Smooth muscle cell (in vitro differentiated cells): ENCODE results near the gene AMDHD2. TPM values are rescaled to one million over a fixed set of nuclear protein-coding genes. Genes with fewer than 3 reads are reported as not detected.

Source experiments
- DNase-seq: peaks from one replicate; lab custom pipeline; 2025; ENCODE audit not compliant: unreplicated experiment; lab: John Stamatoyannopoulos, UW
- H2AFZ ChIP-seq: fragments of 200-600 bp; sonication (generic); 2 replicates; pipeline ENCODE4 v1.6.0; 2016; ENCODE audit warnings: antibody characterized with exemption, low read depth, mild to moderate bottlenecking
- H3F3A ChIP-seq: fragments of 200-600 bp; sonication (generic); 2 replicates; pipeline ENCODE4 v1.6.0; 2017; ENCODE audit warnings: antibody characterized with exemption, low read depth
- H3K27ac ChIP-seq: fragments of 200-600 bp; sonication (generic); 2 replicates; pipeline ENCODE4 v1.5.1; 2016; ENCODE audit warnings: low read depth, mild to moderate bottlenecking
- H3K27me3 ChIP-seq: fragments of 200-600 bp; sonication (generic); 2 replicates; pipeline ENCODE4 v1.6.1; 2016; ENCODE audit warnings: low read depth, mild to moderate bottlenecking
- H3K36me3 ChIP-seq: fragments of 200-600 bp; sonication (generic); 2 replicates; pipeline ENCODE4 v1.5.1; 2016; ENCODE audit warnings: low read depth
- H3K4me1 ChIP-seq: fragments of 200-600 bp; sonication (generic); 2 replicates; pipeline ENCODE4 v1.5.1; 2016; ENCODE audit warnings: low read depth
- H3K4me2 ChIP-seq: fragments of 200-600 bp; sonication (generic); 2 replicates; pipeline ENCODE4 v1.6.0; 2016; ENCODE audit warnings: mild to moderate bottlenecking
- H3K4me3 ChIP-seq: fragments of 200-600 bp; sonication (generic); 2 replicates; pipeline ENCODE4 v1.5.1; 2016; ENCODE audit warnings: mild to moderate bottlenecking
- H3K79me2 ChIP-seq: fragments of 200-600 bp; sonication (generic); 2 replicates; pipeline ENCODE4 v1.6.0; 2016; ENCODE audit warnings: low read depth, mild to moderate bottlenecking
- H3K9ac ChIP-seq: fragments of 200-600 bp; sonication (generic); 2 replicates; pipeline ENCODE4 v1.6.0; 2016; ENCODE audit warnings: low read depth
- H3K9me3 ChIP-seq: fragments of 200-600 bp; sonication (generic); replicated peaks from 2 replicates; pipeline ENCODE4 v1.5.1; 2016; ENCODE audit warnings: low read depth
- H4K20me1 ChIP-seq: fragments of 200-600 bp; sonication (generic); 2 replicates; pipeline ENCODE4 v1.6.0; 2016; ENCODE audit warnings: low read depth
- WGBS: methylation state at CpG from one replicate; pipeline ENCODE4 v1.1.7; 2016; ENCODE audit warnings: low lambda C conversion rate; 5-methylcytosine and 5-hydroxymethylcytosine counted together
- polyA plus RNA-seq: library from polyadenylated mRNA; unstranded; fragments of >200 nt; fragmentation: Nextera tagmentation; extraction: Ambion mirVana; gene quantifications from 2 replicates; pipeline ENCODE4 v1.2.1, GENCODE V29; 2016
- total RNA-seq: library from RNA; depleted of rRNA; stranded (reverse); fragments of >200 nt; gene quantifications from 2 replicates; pipeline ENCODE4 v1.2.3, GENCODE V29; 2014
- TF ChIP-seq, protein P1 (sequence below): fragments of 200-600 bp; sonication (generic); IDR thresholded peaks from 2 replicates; pipeline ENCODE4 v1.5.1; 2017; ENCODE audit warnings: borderline replicate concordance, mild to moderate bottlenecking, antibody characterized with exemption; ENCODE audit not compliant: insufficient read depth, poor library complexity, severe bottlenecking

AMDHD2 gene
- total and polyA plus RNA-seq, 2 experiments from 2014 or later, result 12.0 to 14.2 TPM

GRCh38 chr16:2493605-2494004 is 26.6 kb upstream of the AMDHD2 start:
- 92% methylated on average over 6 of the region's 6 CpGs for WGBS
- no peak for DNase-seq
- Histone ChIP-seq H3K27ac (no peak overlapping the region), H4K20me1 (peaks cover 13% of the 10 kb centered on the region), H3F3A (no peaks in the 10 kb centered on the region), H3K79me2 (no peaks in the 10 kb centered on the region), H3K4me3 (no peak overlapping the region), H3K4me2 (no peak overlapping the region), H3K27me3 (no peaks in the 10 kb centered on the region), H2AFZ (no peak overlapping the region), H3K4me1 (no peaks in the 10 kb centered on the region), H3K9ac (no peak overlapping the region), H3K9me3 (no peaks in the 10 kb centered on the region), H3K36me3 (no peaks in the 10 kb centered on the region)
- TF ChIP-seq, protein P1, sequence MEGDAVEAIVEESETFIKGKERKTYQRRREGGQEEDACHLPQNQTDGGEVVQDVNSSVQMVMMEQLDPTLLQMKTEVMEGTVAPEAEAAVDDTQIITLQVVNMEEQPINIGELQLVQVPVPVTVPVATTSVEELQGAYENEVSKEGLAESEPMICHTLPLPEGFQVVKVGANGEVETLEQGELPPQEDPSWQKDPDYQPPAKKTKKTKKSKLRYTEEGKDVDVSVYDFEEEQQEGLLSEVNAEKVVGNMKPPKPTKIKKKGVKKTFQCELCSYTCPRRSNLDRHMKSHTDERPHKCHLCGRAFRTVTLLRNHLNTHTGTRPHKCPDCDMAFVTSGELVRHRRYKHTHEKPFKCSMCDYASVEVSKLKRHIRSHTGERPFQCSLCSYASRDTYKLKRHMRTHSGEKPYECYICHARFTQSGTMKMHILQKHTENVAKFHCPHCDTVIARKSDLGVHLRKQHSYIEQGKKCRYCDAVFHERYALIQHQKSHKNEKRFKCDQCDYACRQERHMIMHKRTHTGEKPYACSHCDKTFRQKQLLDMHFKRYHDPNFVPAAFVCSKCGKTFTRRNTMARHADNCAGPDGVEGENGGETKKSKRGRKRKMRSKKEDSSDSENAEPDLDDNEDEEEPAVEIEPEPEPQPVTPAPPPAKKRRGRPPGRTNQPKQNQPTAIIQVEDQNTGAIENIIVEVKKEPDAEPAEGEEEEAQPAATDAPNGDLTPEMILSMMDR, result no peak

- Histone ChIP-seq H3K9me3 (no peaks in the 10 kb centered on the region), H3K4me2 (no peak overlapping the region), H3K9ac (no peak overlapping the region), H2AFZ (no peak overlapping the region), H3K27ac (no peak overlapping the region), H4K20me1 (peaks cover 9% of the 10 kb centered on the region), H3K4me1 (no peaks in the 10 kb centered on the region), H3F3A (no peaks in the 10 kb centered on the region), H3K36me3 (no peaks in the 10 kb centered on the region), H3K79me2 (no peaks in the 10 kb centered on the region), H3K4me3 (no peak overlapping the region), H3K27me3 (no peaks in the 10 kb centered on the region)
- 85% methylated on average over 5 of the region's 5 CpGs for WGBS
- TF ChIP-seq, protein P1, result no peak
- no peak for DNase-seq
Observed at GRCh38 chr16:2494616-2495015, 25.6 kb upstream of the AMDHD2 start.

GRCh38 chr16:2495041-2495440 is 25.1 kb upstream of the AMDHD2 start:
- peaks cover 8% of the 10 kb centered on the region for H4K20me1 ChIP-seq
- H3K9ac ChIP-seq, result no peak overlapping the region
- no peak overlapping the region for H3K27ac ChIP-seq
- H3K4me1 ChIP-seq, result no peaks in the 10 kb centered on the region
- no peak for DNase-seq
- TF ChIP-seq, protein P1, result no peak
- no peaks in the 10 kb centered on the region for H3K79me2 ChIP-seq
- H3K4me3 ChIP-seq, result no peak overlapping the region
- H3F3A ChIP-seq, result no peaks in the 10 kb centered on the region
- no peaks in the 10 kb centered on the region for H3K9me3 ChIP-seq
- H2AFZ ChIP-seq, result no peak overlapping the region
- no peaks in the 10 kb centered on the region for H3K27me3 ChIP-seq
- WGBS, result 90% methylated on average over 5 of the region's 5 CpGs
- no peaks in the 10 kb centered on the region for H3K36me3 ChIP-seq
- H3K4me2 ChIP-seq, result no peak overlapping the region
